GM21515 (cell line): Measurements from ENCODE around the gene SERPINA3.
"Not testable (repeated sequence)": the region's sequence is repeated elsewhere in the genome, so short reads cannot be mapped to it uniquely, and the experiment has no call there.

Experiments used
- ATAC-seq: cut with Tn5 transposase; IDR thresholded peaks from one replicate; pipeline ENCODE4 v1.9.1; 2021; ENCODE audit not compliant: unreplicated experiment

The SERPINA3 gene

DNA sequence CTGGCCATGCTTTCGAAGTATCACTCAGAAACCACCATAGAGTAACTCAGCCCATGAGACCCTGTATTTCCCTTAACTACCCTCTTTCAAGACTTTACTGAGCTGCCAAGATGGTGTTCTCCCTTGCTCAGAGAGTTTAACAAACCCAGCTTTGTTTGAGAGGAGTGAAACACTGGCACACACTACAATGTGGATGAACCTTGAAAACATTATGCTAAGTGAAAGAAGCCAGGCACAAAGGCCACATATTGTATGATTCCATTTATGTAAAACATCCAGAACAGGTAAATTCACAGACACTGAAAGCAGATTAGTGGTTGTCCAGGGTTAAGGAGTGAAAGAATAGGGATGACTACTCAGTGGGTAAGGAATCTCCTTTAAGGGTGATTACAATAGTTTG, 18.9 kb downstream of the SERPINA3 start:
- no peak for ATAC-seq

DNA sequence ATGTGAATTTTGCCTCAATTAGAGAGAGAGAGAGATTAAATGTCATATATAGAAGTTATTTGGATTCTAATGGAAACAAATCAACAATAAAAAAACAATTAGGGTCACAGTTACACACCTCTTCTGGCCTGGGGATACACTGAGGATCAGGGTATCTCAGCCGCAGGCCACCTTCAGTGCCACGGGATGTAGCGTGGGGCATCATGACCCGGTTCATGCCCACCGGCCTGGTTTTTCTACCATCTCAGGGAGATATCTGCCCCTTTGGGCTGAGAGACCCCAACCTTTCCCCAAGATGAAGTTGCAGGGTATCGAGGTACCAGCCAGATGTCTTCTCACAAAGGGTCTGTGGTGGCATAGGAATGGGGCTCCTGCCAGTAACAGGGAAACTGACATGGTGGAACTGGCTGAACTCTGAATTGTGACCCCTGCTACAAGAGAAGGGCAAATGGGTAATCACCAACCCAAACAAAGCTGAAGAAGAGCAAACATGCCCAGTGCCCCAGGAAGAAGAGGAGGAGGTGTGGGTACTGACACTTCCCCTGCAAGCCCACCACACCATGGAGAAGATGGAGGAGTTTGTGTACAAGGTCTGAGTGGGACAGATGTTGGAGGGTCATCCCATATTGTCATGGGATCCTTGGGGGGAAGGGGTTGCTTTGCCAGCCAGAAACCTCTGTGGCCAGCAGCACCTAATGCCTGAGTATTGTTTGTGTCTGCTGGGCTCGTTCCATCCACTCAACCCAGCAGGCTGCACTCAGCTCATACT, 19.5 kb downstream of the SERPINA3 start:
- no peak for ATAC-seq

DNA sequence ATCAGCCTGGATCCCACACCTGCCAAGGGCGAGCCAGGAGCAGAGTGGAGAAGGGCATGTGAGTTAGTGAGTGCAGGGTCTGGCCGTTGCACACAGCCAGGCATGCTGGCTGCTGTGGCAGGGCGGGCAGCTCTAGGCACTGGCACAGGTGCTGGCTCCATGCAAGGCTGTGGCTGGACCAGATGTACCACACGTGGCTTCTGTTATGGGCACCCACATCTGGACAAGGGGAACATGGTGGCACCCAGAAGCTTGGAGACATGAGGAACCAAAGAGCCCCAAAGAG, 20.1 kb downstream of the SERPINA3 start:
- no peak for ATAC-seq

DNA sequence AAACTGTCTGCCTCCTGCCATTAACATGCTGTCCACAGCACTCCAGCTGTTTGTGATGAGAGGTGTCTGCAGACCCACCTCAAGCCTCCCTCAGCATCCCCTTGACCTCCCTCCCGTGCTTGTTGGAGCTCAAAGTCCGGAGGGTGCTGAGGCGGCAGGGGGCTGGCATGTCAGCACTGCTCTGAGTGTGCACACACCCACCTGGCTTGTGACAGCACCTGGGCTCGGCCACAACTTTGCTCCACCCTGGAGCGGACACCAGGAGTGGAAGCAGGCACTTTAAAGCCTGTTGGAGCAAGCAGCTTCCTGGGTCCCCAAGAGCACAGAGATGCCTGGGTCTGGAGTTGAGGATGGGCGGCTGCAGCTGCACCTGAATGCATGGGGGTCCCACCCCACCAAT, 20.9 kb downstream of the SERPINA3 start:
- ATAC-seq, result no peak

DNA sequence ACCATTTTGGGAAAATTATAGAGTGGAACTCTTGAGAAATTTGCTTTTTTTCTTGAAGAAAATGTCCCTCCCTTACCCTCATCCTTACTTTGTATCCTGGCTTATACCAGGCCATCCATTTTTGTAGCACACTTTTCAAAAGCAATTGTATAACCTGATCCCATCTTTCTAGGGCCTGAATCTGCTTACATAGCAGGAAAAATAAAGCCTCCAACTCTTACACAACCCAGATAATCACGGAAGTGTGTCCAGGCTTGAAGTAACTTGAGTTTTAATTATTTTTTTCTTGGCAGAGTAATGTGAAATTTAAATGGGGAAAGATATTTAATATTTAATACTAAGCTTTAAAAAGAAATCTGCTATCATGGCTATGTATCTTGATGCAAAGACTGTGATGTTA, 23.0 kb downstream of the SERPINA3 start:
- ATAC-seq, result no peak

DNA sequence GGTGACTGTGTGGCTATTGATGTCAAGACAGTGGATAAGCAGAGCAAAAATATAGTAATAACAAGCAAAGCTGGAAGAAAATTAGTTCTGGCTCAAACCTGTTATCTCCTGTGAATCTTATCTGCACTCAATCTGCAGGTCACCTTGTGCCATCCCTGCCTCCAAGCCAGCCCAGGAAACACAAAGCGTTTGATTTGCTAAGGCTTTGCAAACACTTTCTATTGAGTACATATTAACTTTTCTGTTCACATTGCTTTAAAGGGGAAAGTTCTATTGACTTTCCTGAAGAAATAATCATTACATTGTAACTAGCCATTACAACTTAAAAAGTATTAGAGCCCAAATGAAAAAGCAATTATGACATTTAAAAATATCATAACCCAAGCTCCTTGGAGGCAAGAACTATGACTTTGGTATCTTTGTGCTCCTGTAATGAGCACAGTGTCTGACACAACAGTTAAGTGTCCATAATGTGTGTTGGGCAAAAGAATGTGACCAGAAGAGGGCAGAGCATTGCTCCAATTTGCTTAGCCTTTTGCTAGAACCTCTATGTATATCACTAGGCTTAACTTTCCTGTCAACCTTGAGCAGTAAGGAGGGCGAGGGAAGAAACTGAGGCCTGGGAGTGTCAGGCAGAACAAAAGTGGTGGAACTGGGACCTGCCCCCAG, 24.7 kb downstream of the SERPINA3 start:
- ATAC-seq, result no peak

DNA sequence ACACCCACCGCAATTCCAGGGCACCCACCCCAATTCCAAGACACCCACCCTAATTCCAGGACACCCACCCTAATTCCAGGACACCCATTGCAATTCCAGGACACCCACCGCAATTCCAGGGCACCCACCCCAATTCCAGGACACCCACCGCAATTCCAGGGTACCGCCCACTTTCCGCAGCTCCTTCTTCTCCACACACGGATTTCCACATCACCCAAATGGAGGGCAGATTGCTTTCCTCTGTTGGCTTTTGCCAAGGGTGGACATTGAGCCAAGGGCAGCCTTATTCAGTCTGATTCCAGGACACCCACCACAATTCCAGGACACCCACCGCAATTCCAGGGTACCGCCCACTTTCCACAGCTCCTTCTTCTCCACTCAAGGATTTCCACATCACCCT, 25.6 kb downstream of the SERPINA3 start:
- not testable (repeated sequence) for ATAC-seq

DNA sequence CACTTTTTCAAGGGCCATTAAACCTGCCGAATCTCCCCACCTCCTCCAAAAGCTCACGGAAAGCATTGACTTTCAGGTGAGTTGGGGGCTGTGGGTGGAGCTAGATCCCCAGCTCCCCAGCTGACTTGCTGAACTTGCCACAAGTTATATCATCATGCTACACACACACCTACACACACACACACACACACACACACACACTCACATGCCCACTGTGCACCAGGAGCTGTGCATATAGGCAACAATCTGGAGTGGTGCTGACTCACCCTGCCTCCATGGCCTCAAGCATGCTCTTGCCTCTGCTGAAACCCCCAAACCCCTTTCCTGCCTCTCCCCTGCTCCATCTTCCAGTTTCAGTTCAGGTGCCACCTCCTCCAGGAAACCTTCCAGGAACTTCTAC, 26.1 kb downstream of the SERPINA3 start:
- no peak for ATAC-seq

DNA sequence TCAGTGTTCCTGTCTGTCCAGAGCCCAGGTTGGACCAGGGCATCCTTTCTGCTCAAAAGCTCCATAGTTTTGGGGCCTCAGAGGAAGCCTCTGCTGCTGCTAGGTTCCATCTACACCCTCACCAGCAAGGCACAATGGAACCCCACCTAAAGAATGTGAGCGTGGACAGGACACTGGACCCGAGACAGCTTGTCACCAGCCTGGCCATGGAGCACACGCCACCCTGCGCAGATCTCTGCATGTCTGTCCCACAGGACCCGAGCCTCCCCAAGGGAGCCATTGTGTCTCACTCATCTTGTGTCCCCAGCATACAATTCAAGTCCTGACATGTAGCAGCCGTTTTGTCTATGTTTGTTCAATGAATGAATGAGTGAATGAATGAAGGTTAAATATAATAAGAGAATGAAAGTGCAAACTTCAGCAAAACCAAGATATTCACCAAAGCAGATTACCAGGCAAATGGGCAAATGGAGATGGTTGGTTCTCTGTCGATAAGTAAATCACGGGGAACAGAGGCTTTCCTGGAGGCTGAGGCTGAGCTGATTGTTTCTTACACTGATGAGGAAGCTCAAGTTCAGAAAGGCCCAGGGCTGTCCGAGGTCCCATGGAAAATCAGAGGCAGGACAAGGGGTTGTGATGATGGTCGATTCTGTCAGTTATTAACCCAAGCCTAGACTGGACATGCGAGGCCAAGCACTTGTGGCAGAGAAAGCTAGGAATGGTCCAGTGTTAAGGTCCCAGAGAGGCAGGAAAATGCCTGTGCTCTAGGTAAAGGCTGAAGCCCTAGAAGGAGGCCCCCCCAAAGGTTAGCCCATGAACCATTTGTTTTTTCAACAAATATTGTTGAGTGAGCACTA, 27.0 kb downstream of the SERPINA3 start:
- no peak for ATAC-seq

DNA sequence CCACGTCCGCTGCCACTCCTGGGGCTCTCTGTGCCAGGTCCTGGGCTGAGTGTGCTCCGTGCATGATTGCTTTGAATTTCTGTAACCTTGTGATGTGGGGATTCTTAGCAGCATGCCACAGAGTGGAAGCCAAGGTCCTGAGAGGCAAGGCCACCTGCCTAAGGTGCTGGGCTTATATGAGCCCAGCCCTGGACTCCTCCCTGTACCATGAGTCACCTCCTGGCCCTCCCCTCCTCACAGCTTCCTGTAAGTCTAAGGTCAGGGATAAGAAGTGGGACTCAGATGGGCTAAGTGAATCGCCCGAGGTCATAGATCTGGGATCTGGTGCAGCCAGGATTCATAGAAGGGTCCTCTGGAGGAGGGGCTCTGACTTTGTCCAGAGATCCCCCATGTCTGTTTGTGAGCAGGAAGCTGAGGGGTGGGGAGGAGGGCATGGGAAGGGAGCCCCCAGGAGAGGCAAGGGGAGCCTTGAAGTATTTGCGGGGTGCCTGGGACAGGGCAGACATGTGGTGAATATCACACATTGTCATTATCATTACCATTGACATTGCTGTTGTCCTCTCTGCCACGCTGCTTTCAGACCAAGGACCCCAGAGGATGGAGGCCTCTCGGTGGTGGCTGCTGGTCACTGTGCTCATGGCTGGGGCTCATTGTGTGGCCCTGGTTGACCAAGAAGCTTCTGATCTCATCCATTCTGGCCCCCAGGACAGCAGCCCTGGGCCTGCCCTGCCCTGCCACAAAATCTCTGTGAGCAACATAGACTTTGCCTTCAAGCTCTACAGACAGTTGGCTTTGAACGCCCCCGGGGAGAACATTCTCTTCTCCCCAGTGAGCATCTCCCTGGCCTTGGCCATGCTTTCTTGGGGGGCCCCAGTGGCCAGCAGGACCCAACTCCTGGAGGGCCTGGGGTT, 28.8 kb downstream of the SERPINA3 start:
- no peak for ATAC-seq

DNA sequence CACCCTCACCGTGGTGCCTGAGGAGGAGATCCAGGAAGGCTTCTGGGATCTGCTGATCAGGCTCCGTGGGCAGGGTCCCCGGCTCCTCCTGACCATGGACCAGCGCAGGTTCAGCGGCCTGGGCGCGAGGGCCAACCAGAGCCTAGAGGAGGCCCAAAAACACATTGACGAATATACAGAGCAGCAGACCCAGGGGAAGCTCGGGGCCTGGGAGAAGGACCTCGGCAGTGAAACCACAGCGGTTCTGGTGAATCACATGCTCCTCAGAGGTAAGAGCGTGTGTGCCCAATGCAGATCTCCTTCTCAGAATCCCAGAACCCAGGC, 29.4 kb downstream of the SERPINA3 start:
- ATAC-seq, result no peak

DNA sequence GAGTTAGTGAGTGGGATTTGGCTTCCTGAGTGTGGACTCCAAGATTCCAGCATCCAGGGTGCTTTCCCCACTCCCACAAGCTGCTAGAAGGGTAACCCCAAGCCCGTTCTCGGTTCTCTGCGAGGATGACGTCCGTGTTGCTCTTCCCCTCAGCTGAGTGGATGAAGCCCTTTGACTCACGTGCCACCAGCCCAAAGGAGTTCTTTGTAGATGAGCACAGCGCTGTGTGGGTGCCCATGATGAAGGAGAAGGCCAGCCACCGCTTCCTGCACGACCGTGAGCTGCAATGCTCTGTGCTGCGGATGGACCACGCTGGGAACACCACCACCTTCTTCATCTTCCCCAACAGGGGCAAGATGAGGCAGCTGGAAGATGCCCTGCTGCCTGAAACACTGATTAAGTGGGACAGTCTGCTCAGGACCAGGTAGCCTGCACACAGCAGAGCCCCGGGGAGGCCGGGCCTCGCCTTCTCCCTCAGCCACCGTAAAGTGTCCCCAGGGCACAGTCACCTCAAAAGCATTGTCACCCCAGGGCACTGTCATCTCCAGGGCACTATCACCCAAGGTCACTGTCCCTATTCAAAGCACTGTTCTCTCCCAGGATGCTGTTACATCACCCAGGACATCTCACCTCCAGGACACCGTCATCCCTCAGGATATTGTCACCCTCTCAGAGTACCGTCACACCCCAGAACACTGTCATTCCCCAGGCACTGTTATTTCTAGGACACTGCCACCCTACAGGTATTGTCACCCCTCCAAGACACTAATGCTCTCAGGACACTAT, 31.3 kb downstream of the SERPINA3 start:
- no peak for ATAC-seq

DNA sequence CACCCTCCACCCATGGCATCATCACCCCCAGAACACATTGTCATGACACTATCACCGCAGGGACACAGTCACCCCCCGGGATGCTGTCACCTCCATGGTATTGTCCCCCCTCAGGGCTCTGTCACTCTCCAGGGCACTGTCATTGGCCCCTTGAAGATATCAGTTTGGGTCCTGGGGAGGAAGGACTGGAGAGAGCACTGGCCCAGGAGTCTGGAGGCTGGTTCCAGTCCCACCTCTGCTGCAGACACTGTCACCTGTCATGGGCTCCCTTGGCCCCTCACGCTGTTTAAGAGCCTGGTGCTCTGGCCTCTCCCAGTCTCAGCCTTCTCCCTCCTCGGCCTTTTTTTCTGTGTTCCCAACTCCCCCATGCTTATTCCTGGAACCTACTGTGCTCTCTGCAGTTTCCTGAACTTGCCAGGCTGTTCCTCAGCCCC, 31.9 kb downstream of the SERPINA3 start:
- no peak for ATAC-seq

DNA sequence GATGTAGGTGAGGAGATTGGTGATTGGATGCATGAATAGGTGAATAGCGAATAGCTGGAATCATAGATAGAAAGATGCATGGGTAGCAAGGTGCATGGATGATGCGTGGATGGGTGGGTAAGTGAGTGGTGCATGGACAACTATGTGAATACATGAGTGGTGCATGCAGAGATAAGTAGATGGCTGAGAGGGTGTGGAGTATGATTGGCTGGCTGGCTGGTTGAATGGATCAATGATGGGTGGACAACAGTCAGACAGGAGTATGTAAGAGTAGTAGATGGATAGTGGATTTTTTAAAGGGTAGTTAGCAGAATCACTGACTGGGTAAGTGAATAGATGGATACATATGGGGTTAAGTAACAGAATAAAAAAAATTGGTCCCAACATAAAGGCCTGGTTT, 33.9 kb downstream of the SERPINA3 start:
- ATAC-seq, result no peak

DNA sequence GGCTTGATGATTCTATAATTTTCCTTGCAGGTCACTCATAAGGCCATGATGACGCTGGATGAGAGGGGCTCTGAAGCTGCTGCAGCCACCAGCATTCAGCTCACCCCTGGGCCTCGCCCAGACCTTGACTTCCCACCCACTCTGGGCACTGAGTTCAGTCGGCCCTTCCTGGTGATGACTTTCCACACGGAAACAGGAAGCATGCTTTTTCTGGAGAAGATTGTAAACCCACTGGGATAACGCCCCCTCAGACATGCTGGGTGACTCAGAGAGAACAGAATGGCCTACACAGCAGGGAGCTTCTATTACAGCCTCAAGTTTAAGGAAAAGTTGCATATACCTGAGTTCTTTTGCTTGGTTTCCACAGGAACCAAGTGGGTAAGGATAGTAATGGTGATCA, 34.3 kb downstream of the SERPINA3 start:
- ATAC-seq, result no peak

DNA sequence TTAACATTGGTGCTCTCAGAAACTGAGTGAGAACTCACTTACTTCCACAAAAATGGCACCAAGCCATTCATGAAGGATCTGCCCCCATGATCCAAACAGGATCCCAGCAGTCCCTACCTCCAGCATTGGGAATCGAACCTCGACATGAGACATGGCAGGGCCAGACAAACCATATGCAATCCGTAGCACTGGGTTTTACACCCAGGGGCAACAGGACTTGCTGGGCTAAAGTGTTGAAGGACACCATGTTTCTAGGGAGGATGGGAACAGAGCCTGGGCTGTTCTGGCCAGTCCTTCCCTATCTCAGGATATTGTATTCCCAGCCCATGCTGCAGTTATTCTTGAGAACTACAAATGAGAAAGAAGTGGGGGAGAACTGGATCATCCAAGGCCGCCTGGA, 36.6 kb downstream of the SERPINA3 start:
- no peak for ATAC-seq

DNA sequence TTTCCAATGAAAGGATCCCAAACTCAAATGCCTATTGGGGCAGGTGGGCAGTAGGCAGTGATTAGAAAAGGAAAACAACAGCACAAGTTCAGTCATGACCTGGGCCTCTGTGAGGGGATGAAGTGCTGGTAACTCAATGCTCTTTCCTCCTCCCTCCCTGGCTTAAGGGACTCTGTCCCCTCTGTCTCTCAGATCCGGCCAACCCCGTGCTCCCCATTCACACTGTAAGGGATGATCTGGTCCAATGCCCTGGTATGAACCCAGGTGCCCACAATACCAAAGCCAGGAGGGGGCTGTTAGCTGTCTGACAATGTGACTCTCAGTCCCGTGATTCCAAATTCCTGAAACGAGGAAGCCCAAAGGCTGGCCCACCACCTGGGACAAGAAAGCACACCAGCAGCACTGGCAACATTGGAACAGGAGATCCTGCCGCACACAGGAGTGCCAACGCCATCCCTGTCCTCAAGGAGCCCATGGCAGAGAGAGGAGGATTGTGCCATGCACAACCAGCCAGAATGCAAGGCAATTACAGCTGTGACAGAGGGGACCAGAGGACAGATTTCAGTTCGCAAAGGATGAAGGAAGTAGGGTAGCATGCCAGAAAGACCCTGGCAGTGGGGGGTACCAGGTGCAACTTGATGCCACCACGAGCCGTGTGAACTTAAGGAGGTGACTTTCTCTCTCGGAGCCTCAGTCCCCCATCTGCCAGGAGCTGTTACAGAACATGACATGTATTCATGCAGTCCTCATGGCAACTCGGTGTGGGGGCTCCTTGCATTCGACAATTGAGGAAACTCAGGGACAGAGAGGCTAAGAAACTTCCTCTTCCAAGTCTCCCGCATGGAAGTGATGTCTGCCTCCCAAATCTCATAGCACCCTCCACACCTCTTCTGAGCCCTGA, 37.6 kb downstream of the SERPINA3 start:
- no peak for ATAC-seq

DNA sequence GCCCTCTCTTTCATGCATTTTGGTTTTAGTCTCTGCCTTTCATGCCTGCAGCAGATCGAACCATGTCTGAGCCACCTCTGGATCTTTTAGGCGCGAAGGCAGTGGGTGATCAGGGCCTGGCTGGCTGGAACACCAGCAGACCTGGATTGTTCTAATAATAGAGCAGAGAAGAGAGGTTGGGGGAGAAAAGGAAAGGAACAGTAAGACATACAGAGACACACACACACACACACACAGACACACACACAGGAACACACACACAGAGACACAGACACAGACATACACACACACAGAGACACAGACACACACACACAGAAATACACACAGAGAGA, 38.2 kb downstream of the SERPINA3 start:
- no peak for ATAC-seq
